ENCODE measurements around the gene EMCN. TPM values are rescaled to one million over a fixed set of nuclear protein-coding genes. Genes with fewer than 3 reads are reported as not detected.

EMCN gene
- total and polyA plus RNA-seq, 4 experiments from 2014 or later = not detected

- Histone ChIP-seq H3K4me3 (ENCODE audit: low read length in 2 of 2) (no peak overlapping the region), H3K27ac (ENCODE audit: low read depth, low read length) (no peak overlapping the region), H3K4me1 (ENCODE audit: insufficient read depth, low read length) (no peaks in the 10 kb centered on the region), H3K36me3 (ENCODE audit: insufficient read depth, low read length) (no peaks in the 10 kb centered on the region), H3K9me3 (ENCODE audit: control insufficient read depth in 1 of 2, low read length in 2 of 2) (no peaks in the 10 kb centered on the region), H3K27me3 (ENCODE audit: insufficient read depth, low read length) (no peaks in the 10 kb centered on the region)
- POLR2A ChIA-PET (ENCODE audit: partially characterized antibody) = no interaction called here
- Mint-ChIP-seq H3K4me1 (no peaks in the 10 kb centered on the region), H3K9me3 (peaks cover 3 to 25% (median 13%) of the 10 kb centered on the region in 8 donors), H3K4me3 (no peak overlapping the region), H3K27ac (no peak overlapping the region), H3K27me3 (no peaks in the 10 kb centered on the region), H3K36me3 (no peaks in the 10 kb centered on the region)
- DNase-seq = no peak
- CTCF ChIA-PET (ENCODE audit: partially characterized antibody) = no interaction called here
- intact Hi-C loops (cut with micrococcal nuclease) = no loop called here
Measured at GRCh38 chr4:100492129-100492528, 25.7 kb downstream of the EMCN start.

GRCh38 chr4:100489305-100489704, 28.5 kb downstream of the EMCN start:
- Histone ChIP-seq H3K4me3 (ENCODE audit: low read length in 2 of 2) (no peak overlapping the region), H3K27ac (ENCODE audit: low read depth, low read length) (no peak overlapping the region), H3K36me3 (ENCODE audit: insufficient read depth, low read length) (no peaks in the 10 kb centered on the region), H3K9me3 (ENCODE audit: control insufficient read depth in 1 of 2, low read length in 2 of 2) (no peaks in the 10 kb centered on the region), H3K27me3 (ENCODE audit: insufficient read depth, low read length) (no peaks in the 10 kb centered on the region), H3K4me1 (ENCODE audit: insufficient read depth, low read length) (no peaks in the 10 kb centered on the region)
- no peak for DNase-seq
- intact Hi-C loops (cut with micrococcal nuclease) = no loop called here
- Mint-ChIP-seq H3K4me1 (no peaks in the 10 kb centered on the region), H3K36me3 (no peaks in the 10 kb centered on the region), H3K27me3 (peaks cover 0 to 8% of the 10 kb centered on the region in 2 donors), H3K27ac (no peak overlapping the region), H3K9me3 (peaks cover 3 to 25% (median 12%) of the 10 kb centered on the region in 8 donors), H3K4me3 (no peak overlapping the region)
- CTCF ChIA-PET (ENCODE audit: partially characterized antibody) = no interaction called here
- POLR2A ChIA-PET (ENCODE audit: partially characterized antibody) = no interaction called here

GRCh38 chr4:100486496-100486895, 31.3 kb downstream of the EMCN start:
- Mint-ChIP-seq H3K27ac (no peak overlapping the region), H3K36me3 (no peaks in the 10 kb centered on the region), H3K27me3 (peaks cover 2 to 10% of the 10 kb centered on the region in 2 donors), H3K9me3 (peaks cover 0 to 8% (median 2%) of the 10 kb centered on the region in 8 donors), H3K4me3 (no peak overlapping the region), H3K4me1 (no peaks in the 10 kb centered on the region)
- Histone ChIP-seq H3K9me3 (ENCODE audit: control insufficient read depth in 1 of 2, low read length in 2 of 2) (no peaks in the 10 kb centered on the region), H3K27me3 (ENCODE audit: insufficient read depth, low read length) (no peaks in the 10 kb centered on the region), H3K4me3 (ENCODE audit: low read length in 2 of 2) (no peak overlapping the region), H3K4me1 (ENCODE audit: insufficient read depth, low read length) (no peaks in the 10 kb centered on the region), H3K36me3 (ENCODE audit: insufficient read depth, low read length) (no peaks in the 10 kb centered on the region), H3K27ac (ENCODE audit: low read depth, low read length) (no peak overlapping the region)
- CTCF ChIA-PET (ENCODE audit: partially characterized antibody) = no interaction called here
- intact Hi-C loops (cut with micrococcal nuclease) = no loop called here
- POLR2A ChIA-PET (ENCODE audit: partially characterized antibody) = no interaction called here
- DNase-seq = no peak

GRCh38 chr4:100483796-100484195, 34.0 kb downstream of the EMCN start:
- H3K36me3 ChIP-seq (ENCODE audit: insufficient read depth, low read length) = no peaks in the 10 kb centered on the region
- H3K4me3 ChIP-seq (ENCODE audit: low read length in 2 of 2) = no peak overlapping the region
- Mint-ChIP-seq H3K9me3 (no peaks in the 10 kb centered on the region), H3K27ac (no peak overlapping the region), H3K27me3 (peaks cover 2 to 12% of the 10 kb centered on the region in 2 donors), H3K4me3 (no peak overlapping the region), H3K4me1 (no peaks in the 10 kb centered on the region), H3K36me3 (no peaks in the 10 kb centered on the region)
- no peaks in the 10 kb centered on the region for H3K9me3 ChIP-seq (ENCODE audit: control insufficient read depth in 1 of 2, low read length in 2 of 2)
- H3K27me3 ChIP-seq (ENCODE audit: insufficient read depth, low read length) = no peaks in the 10 kb centered on the region
- H3K4me1 ChIP-seq (ENCODE audit: insufficient read depth, low read length) = no peaks in the 10 kb centered on the region
- POLR2A ChIA-PET (ENCODE audit: partially characterized antibody) = no interaction called here
- intact Hi-C loops (cut with micrococcal nuclease) = no loop called here
- CTCF ChIA-PET (ENCODE audit: partially characterized antibody) = interaction anchor here (1.2 kb wide), 1 partner anchor 10 kb away, joined by 3 read pairs; no protein-coding TSS in a partner anchor
- DNase-seq = no peak
- H3K27ac ChIP-seq (ENCODE audit: low read depth, low read length) = no peak overlapping the region

GRCh38 chr4:100479971-100480370, 37.9 kb downstream of the EMCN start:
- no peak for DNase-seq
- Histone ChIP-seq H3K9me3 (ENCODE audit: control insufficient read depth in 1 of 2, low read length in 2 of 2) (no peaks in the 10 kb centered on the region), H3K27ac (ENCODE audit: low read depth, low read length) (no peak overlapping the region), H3K4me3 (ENCODE audit: low read length in 2 of 2) (no peak overlapping the region), H3K4me1 (ENCODE audit: insufficient read depth, low read length) (no peaks in the 10 kb centered on the region), H3K27me3 (ENCODE audit: insufficient read depth, low read length) (no peaks in the 10 kb centered on the region), H3K36me3 (ENCODE audit: insufficient read depth, low read length) (no peaks in the 10 kb centered on the region)
- no peaks in the 10 kb centered on the region for H3K9me3 Mint-ChIP-seq
- ChIA-PET CTCF (ENCODE audit: partially characterized antibody) (no interaction called here), POLR2A (ENCODE audit: partially characterized antibody) (no interaction called here)
- intact Hi-C loops (cut with micrococcal nuclease) = no loop called here
- no peaks in the 10 kb centered on the region for H3K4me1 Mint-ChIP-seq
- H3K27me3 Mint-ChIP-seq = peaks cover 2 to 8% of the 10 kb centered on the region in 2 donors
- no peaks in the 10 kb centered on the region for H3K36me3 Mint-ChIP-seq
- no peak overlapping the region for H3K4me3 Mint-ChIP-seq
- H3K27ac Mint-ChIP-seq = no peak overlapping the region

- DNase-seq = no peak
- Histone ChIP-seq H3K9me3 (ENCODE audit: control insufficient read depth in 1 of 2, low read length in 2 of 2) (no peaks in the 10 kb centered on the region), H3K27me3 (ENCODE audit: insufficient read depth, low read length) (no peaks in the 10 kb centered on the region), H3K27ac (ENCODE audit: low read depth, low read length) (no peak overlapping the region), H3K4me1 (ENCODE audit: insufficient read depth, low read length) (no peaks in the 10 kb centered on the region), H3K36me3 (ENCODE audit: insufficient read depth, low read length) (no peaks in the 10 kb centered on the region), H3K4me3 (ENCODE audit: low read length in 2 of 2) (no peak overlapping the region)
- Mint-ChIP-seq H3K36me3 (no peaks in the 10 kb centered on the region), H3K4me1 (no peaks in the 10 kb centered on the region), H3K27me3 (peaks cover 2% of the 10 kb centered on the region in 2 donors), H3K9me3 (peaks cover 0 to 4% (median 2%) of the 10 kb centered on the region in 8 donors), H3K27ac (no peak overlapping the region), H3K4me3 (no peak overlapping the region)
- POLR2A ChIA-PET (ENCODE audit: partially characterized antibody) = no interaction called here
- intact Hi-C loops (cut with micrococcal nuclease) = no loop called here
- CTCF ChIA-PET (ENCODE audit: partially characterized antibody) = no interaction called here
Measured at GRCh38 chr4:100469555-100469954, 48.3 kb downstream of the EMCN start.

GRCh38 chr4:100466501-100466900, 51.3 kb downstream of the EMCN start:
- no peak for DNase-seq
- no peak overlapping the region for H3K27ac ChIP-seq (ENCODE audit: low read depth, low read length)
- H3K36me3 ChIP-seq (ENCODE audit: insufficient read depth, low read length) = no peaks in the 10 kb centered on the region
- peaks cover 0 to 4% (median 2%) of the 10 kb centered on the region in 8 donors for H3K9me3 Mint-ChIP-seq
- H3K27me3 Mint-ChIP-seq = peaks cover 2 to 3% of the 10 kb centered on the region in 2 donors
- no peaks in the 10 kb centered on the region for H3K27me3 ChIP-seq (ENCODE audit: insufficient read depth, low read length)
- H3K4me3 ChIP-seq (ENCODE audit: low read length in 2 of 2) = no peak overlapping the region
- ChIA-PET POLR2A (ENCODE audit: partially characterized antibody) (no interaction called here), CTCF (ENCODE audit: partially characterized antibody) (no interaction called here)
- H3K36me3 Mint-ChIP-seq = no peaks in the 10 kb centered on the region
- no peak overlapping the region for H3K4me3 Mint-ChIP-seq
- intact Hi-C loops (cut with micrococcal nuclease) = no loop called here
- no peaks in the 10 kb centered on the region for H3K4me1 Mint-ChIP-seq
- no peaks in the 10 kb centered on the region for H3K9me3 ChIP-seq (ENCODE audit: control insufficient read depth in 1 of 2, low read length in 2 of 2)
- H3K27ac Mint-ChIP-seq = no peak overlapping the region
- no peaks in the 10 kb centered on the region for H3K4me1 ChIP-seq (ENCODE audit: insufficient read depth, low read length)

Measured in CD4-positive, alpha-beta memory T cell (primary cell).